Measurements from ENCODE around the gene SLC8B1.
A peak's percentile ranks its signal among the peaks of the same experiment; 100 is the strongest.
"Not testable (repeated sequence)": the region's sequence is repeated elsewhere in the genome, so short reads cannot be mapped to it uniquely, and the experiment has no call there.

The SLC8B1 gene

DNA sequence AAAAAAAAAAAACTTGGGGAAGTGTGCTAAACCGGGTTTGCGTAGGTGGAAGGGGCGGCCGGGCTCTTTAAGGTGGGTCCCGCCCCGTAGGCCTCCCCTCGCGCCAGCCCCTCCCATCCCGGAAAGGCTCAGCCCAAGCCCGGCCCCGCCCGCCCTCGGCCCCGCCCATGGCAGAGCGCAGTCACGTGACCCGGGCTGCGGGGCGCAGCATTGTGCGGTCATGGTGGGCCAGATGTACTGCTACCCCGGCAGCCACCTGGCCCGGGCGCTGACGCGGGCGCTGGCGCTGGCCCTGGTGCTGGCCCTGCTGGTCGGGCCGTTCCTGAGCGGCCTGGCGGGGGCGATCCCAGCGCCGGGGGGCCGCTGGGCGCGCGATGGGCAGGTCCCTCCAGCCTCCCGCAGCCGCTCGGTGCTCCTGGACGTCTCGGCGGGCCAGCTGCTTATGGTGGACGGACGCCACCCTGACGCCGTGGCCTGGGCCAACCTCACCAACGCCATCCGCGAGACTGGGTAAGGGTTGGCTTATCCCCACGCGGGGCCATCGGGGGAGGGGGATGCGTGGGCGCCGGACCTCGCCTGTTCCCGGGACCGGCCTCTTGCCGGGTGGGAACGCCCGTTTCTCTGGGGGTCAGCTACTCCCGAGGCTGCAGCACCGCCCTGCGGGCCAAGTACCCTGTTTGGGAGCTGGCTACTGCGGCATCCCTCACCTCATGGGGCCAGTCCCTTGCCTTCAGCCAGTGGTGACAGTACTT lies 23.6 kb upstream of the SLC8B1 start, which contains the start of gene PLBD2:
PLBD2 (plus strand) TSS at position 207 of the 752 bp plus-strand sequence; CDS start at position 221, 14 bp downstream.
- peak; percentile 90 to 91 for DNase-seq (ENCODE audit: low read depth in 2 of 2)

DNA sequence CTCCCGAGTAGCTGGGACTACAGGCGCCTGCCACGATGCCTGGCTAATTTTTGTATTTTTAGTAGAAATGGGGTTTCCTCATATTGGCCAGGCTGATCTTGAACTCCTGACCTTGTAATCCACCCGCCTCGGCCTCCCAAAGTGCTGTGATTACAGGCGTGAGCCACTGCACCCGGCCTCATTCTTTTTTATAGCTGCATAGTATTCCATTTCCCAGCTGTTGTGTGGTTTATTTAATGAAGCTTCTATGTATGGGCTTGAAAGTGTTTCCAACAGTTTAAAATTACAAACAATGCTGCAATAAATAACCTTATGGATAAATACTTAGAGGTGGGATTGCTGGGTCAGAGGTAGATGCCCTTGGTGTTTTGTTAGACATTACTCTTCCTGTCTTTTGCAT lies 19.3 kb upstream of the SLC8B1 start:
- DNase-seq (ENCODE audit: low read depth in 2 of 2), result not testable (repeated sequence)

DNA sequence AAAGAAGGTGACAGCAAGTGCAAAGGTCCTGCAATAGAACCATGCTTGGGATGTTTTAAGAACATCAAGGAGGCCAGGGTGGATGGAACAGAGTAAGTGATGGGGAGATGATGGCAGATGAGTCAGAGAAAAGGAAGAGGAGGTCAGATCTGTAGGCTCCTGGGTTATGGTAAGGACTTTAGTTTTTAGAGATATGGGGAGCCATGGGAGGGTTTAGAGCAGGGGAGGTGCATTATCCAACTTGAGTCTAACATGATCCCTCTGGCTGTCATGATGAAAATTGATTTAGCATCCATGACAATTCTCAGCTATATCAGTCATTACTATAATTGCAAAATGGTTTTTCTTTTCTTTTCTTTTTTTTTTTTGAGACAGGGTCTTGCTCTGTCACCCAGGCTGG lies 16.2 kb upstream of the SLC8B1 start:
- DNase-seq (ENCODE audit: low read depth in 2 of 2), result no peak

DNA sequence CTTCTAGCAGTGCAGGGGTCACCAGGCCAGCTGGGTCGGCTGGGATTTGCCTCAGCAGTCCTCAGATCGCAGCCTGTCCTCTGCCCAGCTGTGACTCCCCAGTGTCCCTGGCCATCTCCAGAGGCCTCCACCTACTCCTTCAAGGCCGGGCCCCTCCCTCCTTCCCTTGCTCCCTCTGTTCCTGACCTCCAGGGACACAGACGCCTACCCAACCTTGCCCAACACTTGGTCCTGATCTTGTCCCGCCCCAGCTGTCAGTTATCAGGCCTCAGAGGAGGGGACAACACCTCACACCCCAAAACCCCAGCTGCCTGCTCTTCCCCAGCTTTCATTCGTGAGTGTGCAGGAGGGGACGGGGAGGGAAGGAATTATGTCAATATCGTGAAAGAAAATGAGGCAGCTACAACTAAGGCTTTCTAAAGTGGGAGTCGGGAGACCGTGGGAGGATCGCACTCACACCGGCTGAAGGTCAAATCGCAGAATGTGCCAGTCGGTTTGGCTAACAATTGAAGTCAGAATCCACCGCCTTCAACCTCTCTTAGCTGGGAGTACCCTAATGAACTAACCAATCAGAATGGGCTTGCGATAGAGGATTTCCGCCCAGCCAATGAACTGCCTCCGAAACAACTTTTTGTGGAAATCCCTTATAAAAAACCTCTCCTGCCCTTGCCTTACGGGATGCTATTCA lies 14.1 kb upstream of the SLC8B1 start:
- DNase-seq (ENCODE audit: low read depth in 2 of 2), result no peak

DNA sequence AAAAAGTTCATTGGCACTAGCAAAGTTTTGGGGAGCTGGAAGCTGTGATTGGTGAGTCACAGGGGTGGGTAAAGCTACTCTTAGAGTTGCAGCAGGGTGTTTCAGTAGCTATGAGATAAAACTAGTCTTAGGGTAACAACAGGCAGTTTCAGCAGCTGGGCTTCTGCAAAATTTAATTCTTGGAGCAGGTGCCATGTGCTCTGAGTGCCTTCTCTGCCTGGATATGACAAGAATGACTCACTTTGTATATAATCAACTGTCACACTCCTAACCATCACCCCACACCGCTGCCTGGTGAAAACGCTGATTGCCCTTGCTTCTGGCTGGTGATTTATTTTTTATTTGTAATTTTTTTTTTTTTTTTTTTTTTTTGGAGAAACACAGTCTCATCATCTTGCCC lies 13.0 kb upstream of the SLC8B1 start:
- no peak for DNase-seq (ENCODE audit: low read depth in 2 of 2)

DNA sequence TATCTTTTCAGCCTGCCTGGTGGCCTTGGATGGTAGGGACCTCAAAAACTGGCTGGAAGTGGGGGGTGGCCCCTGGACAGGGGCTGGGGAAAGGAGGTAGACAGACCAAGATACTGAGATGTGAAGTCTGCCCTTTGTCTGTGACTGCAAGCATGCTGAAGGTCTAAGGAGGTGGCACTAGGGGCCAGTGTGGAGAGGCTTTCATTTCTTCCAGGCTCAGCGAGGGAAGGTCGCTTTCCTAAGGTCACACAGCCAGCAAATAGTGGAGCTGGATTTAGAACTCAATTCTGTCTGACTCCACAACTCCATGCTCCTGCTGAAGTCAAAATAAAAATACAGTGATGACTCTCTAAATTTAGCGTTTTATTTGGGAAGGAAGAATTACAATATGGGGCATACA lies 12.2 kb upstream of the SLC8B1 start:
- DNase-seq (ENCODE audit: low read depth in 2 of 2), result no peak

DNA sequence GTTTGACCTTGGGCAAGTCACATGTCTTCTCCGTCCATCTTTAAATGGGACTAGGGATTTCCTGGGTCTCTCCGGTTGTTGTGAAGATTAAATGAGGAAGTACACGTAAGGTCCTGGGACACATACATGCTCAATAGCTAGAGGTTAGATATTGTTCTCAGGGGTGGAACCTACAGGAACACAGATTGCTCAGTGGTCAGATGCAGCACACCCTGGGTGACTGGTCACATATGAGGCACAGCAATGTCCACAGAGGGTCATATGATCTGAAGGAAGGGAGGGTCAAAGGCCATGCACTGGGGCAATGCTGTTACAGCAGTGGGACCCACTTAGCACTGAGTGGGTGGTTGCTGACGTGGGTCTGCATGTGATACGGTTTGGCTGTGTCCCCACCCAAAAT lies 11.4 kb upstream of the SLC8B1 start:
- no peak for DNase-seq (ENCODE audit: low read depth in 2 of 2)

DNA sequence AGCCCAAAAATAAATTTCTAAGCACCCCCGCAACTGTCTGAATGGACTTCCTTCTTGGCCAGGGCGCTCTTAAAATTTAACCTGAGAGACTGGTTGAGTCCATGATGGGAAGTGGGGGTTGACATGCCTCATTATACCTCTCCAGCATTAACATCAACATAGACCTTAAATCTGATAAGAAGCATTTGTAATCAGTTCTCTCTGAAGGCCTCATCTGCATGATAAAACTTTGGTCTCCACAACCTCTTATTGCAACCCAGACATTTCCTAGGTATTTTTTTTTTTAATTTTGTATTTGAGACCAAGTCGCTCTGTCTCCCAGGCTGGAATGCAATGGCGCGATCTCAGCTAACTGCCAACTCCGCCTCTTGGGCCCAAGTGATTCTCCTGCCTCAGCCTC lies 10.4 kb upstream of the SLC8B1 start:
- DNase-seq (ENCODE audit: low read depth in 2 of 2), result no peak

DNA sequence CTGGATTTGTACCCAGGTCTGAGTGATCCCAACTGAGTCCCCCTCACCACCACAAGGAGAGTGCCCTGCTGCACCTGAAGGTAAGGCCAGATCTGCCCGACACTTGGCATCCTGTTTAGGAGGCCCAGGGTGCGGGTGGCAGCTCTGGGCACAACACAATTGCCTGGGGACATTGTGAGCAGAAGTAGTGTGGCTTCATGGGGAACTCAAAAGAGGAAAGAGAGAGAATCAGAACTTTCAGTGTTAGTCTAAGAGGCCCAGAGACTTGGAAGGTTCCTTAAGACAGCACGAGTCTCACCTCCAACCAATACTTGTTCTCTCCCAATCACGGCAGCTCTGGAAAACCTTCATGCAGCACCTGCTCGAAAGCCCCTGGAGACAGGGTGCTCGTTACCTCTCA lies 6.6 kb upstream of the SLC8B1 start:
- DNase-seq (ENCODE audit: low read depth in 2 of 2), result no peak

DNA sequence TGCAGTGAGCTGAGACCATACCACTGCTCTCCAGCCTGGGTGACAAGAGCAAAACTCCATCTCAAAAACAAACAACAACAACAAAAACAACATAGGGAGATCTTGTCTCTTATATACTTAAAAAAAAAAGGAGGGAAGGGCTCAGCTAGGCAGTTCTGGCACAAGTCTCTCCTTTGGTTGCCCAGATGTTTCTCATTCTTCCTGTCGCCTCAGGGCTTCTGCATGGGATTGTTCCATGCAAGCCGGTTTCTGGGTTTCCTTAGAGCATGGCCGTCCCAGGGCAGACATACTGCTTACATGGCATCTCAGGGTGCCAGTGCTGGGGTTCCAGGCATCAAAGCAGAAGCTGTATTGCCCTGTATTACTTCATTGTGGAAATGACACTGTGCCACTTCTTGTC lies 5.2 kb upstream of the SLC8B1 start:
- no peak for DNase-seq (ENCODE audit: low read depth in 2 of 2)

DNA sequence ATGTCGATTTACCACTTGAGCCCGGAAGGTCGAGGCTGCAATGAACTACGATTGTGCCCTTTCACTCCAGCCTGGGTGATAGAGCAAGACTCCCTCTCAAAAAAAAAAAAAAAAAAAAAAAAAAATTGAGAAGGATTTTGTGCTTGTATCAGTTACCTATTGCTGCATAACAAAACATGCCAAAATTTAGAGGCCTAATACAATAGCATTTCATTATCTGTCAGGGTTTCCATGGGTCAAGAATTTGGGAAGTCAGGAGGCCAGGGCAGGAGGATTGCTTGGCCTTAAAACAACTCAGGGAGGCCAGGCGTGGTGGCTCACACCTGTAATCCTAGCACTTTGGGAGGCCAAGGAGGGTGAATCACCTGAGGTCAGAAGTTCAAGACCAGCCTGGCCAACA lies 4.6 kb upstream of the SLC8B1 start:
- no peak for DNase-seq (ENCODE audit: low read depth in 2 of 2)

DNA sequence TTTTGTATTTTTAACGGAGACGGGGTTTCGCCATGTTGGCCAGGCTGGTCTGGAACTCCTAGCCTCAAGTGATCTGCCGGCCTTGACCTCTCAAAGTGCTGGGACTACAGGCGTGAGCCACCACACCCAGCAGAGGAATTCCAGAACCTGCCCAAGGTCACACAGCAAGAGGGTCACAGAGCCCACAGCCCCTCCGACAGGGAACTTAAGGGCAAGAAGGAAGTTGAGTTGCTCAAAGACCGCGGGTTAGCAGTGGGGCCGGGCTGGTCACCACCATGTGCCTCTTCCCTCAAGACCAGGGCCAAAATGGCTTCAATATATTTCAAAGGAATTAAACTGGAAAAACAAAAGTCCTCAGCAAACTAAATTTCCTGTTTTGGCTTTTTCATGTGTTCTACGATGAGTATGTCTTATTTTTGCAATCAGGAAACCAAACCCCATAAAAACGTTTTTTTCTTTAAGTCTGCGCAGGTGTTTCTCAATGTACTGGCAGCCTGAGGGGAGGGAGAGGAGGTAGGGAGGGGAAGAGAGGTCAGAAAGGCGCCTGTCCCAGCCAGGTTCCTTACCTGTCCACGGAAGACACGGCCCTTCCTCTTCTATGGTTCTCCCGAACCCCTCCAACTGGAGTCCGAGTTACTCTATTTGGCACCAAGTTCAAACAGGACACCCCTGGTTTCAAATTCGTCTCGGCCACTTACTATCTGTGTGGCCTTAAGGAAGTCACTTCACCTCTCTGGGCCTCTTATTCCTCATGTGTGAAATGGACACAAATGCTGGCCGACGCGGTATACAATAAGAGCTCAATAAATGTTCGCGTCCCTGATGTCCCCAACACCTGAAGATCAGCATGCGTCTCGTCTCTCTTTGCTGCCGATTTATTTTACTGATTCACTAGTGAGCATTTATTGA lies 778 bp downstream of the SLC8B1 start:
- no peak for DNase-seq (ENCODE audit: low read depth in 2 of 2)

DNA sequence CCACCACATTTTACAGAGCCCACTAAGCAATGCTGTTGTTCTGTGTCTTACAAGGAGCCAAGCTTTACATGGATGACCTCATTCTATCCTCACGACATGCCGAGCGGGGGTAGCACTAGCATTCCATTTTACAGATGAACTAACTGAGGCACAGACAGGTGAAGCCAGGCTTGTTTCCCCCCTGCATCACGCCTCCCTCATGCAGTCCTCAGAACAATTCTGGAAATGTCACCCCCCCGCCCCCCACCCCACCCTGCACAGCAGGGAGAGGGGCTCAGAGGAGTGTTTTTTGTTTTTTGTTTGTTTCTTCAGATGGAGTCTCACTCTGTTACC lies 1.5 kb downstream of the SLC8B1 start:
- DNase-seq (ENCODE audit: low read depth in 2 of 2), result no peak

DNA sequence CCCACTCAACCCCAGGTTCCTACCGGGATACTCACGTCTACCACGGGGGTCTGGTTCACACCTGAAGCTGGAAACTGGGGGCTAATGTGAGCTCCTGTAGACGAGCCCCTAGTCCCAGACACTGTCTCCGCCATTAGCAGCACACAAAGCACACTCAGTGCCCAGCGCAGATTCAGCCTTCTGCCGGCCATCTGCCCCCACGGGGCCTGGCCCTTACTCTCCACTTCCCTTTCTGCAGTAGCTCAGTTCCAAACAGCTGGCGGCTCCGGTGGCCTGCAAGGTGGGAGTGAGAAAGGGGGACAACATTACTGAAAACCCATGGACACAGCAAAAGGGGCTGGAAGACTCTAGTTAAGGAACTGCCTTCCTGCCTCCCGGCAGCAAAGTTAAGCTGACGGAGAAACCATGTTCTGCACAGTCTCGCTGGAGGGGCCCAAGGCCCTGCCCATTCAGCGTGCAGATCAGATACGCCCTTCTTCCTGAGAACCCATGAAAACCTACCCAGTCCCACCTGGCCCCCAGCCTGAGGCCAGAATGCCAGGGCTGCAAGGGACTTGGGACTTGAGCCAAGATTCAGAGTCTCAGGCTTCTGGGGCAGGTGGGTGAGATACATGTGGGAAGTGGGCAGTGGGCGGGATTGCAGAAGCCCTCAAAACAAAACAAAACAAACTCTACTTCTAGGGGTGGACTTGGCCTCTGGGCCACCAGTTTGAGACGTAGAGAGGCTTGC lies 2.1 kb downstream of the SLC8B1 start:
- DNase-seq (ENCODE audit: low read depth in 2 of 2), result no peak

DNA sequence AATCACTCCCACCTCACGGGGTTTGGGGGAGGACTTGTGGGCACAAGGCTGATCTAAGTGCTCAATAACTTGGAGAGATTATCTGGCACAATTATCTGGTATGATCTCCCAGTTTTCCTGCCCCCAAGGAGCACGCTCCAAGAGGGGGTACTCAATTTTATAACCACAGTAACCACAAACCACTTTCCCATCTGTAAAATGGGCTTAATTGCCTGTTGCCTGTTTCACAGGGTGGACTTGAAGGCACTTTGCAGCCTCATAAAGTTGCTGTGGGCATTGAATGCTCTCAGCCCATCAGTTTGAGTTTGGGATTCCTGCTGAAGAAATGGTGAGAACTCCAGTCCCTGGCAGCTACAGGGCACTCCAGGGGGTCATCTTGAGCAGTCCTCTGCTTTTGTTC lies 4.4 kb downstream of the SLC8B1 start:
- no peak for DNase-seq (ENCODE audit: low read depth in 2 of 2)

DNA sequence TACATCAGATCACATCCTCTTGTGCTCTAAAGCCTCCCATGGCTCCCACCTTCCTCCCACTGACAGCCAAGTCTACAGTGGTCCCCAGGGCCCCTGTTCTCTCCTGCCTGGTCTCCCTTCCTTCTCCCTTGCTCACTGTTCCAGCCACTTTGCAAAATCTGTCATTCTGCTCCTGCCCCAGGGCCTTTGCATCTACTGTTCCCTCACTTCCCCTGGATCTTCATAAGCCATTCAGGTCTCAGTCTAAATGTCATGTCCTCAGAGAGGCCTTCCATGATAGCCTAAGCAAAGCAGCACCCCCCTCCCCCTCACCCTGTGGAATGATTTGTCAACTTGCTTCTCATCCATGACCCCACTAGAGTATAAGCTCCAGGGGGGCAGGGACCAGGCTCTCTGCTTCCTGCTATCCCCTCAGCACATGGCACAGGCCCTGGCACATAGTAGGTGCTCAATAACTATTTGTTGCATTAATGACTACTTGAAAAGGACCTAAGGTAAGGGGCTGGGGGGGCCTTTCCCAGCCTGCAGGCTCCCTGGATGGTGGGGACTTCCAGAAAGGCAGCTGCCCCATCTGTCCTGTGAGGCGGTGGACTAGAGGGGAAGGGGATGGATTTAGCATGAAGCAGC lies 5.0 kb downstream of the SLC8B1 start:
- DNase-seq (ENCODE audit: low read depth in 2 of 2), result no peak

DNA sequence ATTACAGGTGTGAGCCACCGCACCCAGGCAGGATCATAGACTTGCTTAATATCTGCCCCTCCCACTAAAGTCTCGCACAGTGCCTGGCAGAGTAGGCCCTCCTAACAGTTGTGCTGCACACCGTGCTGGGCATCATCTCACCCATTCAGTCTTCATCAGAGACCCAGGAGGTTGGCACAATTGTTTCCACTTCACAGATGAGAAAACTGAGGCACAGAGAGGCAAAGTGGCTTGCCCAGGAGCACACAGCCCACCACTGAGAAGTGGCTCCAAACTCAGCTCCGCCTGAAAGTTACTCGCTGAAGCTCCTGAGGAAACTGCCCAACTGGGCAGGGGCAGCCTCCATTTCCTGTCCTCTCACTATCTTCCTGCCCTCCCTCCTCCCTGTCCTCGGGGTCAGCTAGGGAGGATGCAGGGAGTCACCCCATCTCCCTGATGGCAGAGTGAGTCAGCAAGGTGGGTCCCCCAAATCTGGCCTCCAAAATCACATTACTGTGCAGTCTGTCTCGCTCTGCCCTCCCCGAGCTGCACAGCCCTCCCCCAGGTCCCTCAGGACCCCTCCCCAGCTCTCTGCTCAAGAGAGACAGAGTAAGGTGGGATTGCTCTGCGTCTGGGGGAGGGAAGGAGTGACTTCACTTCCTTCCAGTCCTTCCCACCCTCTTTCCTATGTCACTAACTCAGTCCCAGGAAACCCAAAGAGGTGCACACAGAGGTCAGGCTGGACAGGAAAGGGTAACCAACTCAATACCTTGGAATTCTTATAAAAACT lies 5.7 kb downstream of the SLC8B1 start:
- no peak for DNase-seq (ENCODE audit: low read depth in 2 of 2)

DNA sequence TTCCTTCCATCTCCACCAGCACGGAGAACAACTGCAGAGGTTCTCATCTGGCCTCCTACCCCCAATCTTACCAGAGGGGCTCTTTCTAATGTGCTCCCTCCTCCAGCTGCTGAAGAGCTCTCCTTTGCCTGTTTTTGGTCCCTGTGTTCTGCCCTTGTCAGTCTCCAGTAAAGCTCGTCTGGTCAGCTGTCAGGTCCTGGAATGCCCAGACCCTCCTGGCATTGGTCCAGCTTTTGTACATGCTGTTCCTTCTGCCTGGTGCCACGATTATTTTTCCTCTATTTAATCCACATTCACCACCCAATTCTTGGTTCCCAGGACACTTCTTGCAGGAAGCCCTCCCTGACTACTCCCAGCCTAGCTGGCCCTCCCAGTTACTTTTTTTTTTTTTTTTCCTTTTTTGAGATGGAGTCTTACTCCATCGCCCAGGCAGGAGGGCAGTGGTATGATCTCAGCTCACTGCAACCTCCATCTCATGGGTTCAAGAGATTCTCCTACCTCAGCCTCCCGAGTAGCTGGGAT lies 6.5 kb downstream of the SLC8B1 start:
- DNase-seq (ENCODE audit: low read depth in 2 of 2), result no peak

DNA sequence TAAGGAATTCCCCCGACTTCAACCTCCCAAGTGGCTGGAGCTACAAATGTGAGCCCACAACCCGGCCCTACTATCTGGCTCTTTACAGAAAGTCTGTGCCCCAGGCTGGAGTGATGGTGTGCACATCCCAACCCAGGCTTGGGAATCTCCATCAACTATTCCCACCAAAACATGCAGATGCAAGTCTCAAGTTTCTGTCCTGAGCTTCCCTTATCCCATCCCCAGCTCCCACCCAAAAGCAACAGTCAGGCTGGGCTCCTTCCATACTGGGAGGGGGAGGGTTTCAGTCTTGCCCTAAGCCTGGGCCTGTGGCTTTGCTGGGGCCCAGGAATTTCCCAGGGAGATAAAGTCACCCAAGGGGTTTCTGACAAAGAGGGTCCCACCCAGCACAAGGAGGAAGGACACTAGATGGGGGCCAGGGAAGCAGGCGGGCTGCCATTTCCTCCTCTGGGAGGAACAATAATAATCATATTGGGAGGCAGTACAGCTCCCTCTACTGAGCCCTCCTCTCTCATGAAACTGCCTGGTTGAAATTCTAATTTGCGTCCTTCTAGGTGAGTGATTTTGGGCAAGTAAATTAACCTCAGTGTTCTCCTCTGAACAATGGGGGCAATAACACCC lies 8.0 kb downstream of the SLC8B1 start:
- DNase-seq (ENCODE audit: low read depth in 2 of 2), result no peak

DNA sequence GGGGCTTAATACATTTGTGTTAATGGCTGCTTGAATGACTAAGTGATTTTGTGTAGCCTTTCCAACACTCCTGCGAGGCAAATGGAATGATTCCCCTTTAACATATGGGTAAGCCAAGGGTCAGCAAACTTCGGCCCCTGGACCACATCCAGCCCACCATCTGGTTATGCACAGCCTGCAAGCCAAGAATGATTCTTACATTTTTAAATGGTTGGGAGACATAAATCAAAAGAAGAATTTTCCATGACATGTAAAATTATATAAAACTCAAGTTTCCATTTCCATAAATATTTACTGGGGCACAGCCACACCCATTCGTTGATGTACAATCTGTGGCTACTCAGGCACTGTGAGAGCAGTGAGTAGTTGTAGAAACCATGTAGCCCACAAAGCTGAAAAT lies 9.0 kb downstream of the SLC8B1 start:
- no peak for DNase-seq (ENCODE audit: low read depth in 2 of 2)
